ENCODE data around the gene HLX. TPM values are rescaled to one million over a fixed set of nuclear protein-coding genes. Genes with fewer than 3 reads are reported as not detected.

Gene HLX
- polyA plus RNA-seq, 1 donor from 2014 or later, result not detected

GRCh38 chr1:220852408-220852807, 26.8 kb upstream of the HLX start:
- no peak overlapping the region for H2AFZ ChIP-seq (ENCODE audit: low read depth, low read length)
- H3K4me2 ChIP-seq (ENCODE audit: low read length), result no peak overlapping the region
- no peaks in the 10 kb centered on the region for H3K79me2 ChIP-seq (replicated peaks; ENCODE audit: insufficient read depth, low read length)
- TF ChIP-seq, protein P1, sequence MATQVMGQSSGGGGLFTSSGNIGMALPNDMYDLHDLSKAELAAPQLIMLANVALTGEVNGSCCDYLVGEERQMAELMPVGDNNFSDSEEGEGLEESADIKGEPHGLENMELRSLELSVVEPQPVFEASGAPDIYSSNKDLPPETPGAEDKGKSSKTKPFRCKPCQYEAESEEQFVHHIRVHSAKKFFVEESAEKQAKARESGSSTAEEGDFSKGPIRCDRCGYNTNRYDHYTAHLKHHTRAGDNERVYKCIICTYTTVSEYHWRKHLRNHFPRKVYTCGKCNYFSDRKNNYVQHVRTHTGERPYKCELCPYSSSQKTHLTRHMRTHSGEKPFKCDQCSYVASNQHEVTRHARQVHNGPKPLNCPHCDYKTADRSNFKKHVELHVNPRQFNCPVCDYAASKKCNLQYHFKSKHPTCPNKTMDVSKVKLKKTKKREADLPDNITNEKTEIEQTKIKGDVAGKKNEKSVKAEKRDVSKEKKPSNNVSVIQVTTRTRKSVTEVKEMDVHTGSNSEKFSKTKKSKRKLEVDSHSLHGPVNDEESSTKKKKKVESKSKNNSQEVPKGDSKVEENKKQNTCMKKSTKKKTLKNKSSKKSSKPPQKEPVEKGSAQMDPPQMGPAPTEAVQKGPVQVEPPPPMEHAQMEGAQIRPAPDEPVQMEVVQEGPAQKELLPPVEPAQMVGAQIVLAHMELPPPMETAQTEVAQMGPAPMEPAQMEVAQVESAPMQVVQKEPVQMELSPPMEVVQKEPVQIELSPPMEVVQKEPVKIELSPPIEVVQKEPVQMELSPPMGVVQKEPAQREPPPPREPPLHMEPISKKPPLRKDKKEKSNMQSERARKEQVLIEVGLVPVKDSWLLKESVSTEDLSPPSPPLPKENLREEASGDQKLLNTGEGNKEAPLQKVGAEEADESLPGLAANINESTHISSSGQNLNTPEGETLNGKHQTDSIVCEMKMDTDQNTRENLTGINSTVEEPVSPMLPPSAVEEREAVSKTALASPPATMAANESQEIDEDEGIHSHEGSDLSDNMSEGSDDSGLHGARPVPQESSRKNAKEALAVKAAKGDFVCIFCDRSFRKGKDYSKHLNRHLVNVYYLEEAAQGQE (IDR thresholded peaks at IDR 0.05; ENCODE audit: borderline replicate concordance), result no peak
- TF ChIP-seq SMC3 (conservative IDR thresholded peaks at IDR 0.05; ENCODE audit: poor library complexity) (no peak), POLR2AphosphoS5 (IDR thresholded peaks at IDR 0.05) (no peak), TAF1 (IDR thresholded peaks at IDR 0.05; ENCODE audit: low read depth) (no peak), EZH2 (IDR thresholded peaks at IDR 0.05; ENCODE audit: borderline replicate concordance, insufficient read depth, low read length, poor library complexity, severe bottlenecking) (no peak), RAD21 (conservative IDR thresholded peaks at IDR 0.05) (no peak), MXI1 (conservative IDR thresholded peaks at IDR 0.05; ENCODE audit: poor library complexity, severe bottlenecking) (no peak), EP300 (conservative IDR thresholded peaks at IDR 0.05; ENCODE audit: poor library complexity, severe bottlenecking) (no peak)
- TF ChIP-seq, protein P2, sequence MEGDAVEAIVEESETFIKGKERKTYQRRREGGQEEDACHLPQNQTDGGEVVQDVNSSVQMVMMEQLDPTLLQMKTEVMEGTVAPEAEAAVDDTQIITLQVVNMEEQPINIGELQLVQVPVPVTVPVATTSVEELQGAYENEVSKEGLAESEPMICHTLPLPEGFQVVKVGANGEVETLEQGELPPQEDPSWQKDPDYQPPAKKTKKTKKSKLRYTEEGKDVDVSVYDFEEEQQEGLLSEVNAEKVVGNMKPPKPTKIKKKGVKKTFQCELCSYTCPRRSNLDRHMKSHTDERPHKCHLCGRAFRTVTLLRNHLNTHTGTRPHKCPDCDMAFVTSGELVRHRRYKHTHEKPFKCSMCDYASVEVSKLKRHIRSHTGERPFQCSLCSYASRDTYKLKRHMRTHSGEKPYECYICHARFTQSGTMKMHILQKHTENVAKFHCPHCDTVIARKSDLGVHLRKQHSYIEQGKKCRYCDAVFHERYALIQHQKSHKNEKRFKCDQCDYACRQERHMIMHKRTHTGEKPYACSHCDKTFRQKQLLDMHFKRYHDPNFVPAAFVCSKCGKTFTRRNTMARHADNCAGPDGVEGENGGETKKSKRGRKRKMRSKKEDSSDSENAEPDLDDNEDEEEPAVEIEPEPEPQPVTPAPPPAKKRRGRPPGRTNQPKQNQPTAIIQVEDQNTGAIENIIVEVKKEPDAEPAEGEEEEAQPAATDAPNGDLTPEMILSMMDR (IDR thresholded peaks at IDR 0.05; ENCODE audit: poor library complexity, severe bottlenecking), result no peak
- H3K27ac ChIP-seq (ENCODE audit: low read length), result no peak overlapping the region
- H4K20me1 ChIP-seq (ENCODE audit: insufficient read depth), result no peaks in the 10 kb centered on the region
- H3F3A ChIP-seq (ENCODE audit: insufficient read depth, low read length, poor library complexity, severe bottlenecking), result no peaks in the 10 kb centered on the region
- no peaks in the 10 kb centered on the region for H3K9me2 ChIP-seq (ENCODE audit: insufficient read depth, low read length)
- H3K9ac ChIP-seq (ENCODE audit: low read length), result no peak overlapping the region
- H3K36me3 ChIP-seq (ENCODE audit: insufficient read depth, low read length), result no peaks in the 10 kb centered on the region
- no peaks in the 10 kb centered on the region for H3K27me3 ChIP-seq (ENCODE audit: insufficient read depth, low read depth, low read length)
- H3K9me3 ChIP-seq (ENCODE audit: low read length), result no peaks in the 10 kb centered on the region
- H3K4me3 ChIP-seq (ENCODE audit: low read length), result no peak overlapping the region

GRCh38 chr1:220872296-220872695, 6.9 kb upstream of the HLX start:
- no peak overlapping the region for H3K9ac ChIP-seq (ENCODE audit: low read length)
- H3K9me3 ChIP-seq (ENCODE audit: low read length), result no peaks in the 10 kb centered on the region
- no peak overlapping the region for H3K27ac ChIP-seq (ENCODE audit: low read length)
- TF ChIP-seq, protein P2 (IDR thresholded peaks at IDR 0.05; ENCODE audit: poor library complexity, severe bottlenecking), result no peak
- TF ChIP-seq, protein P1 (IDR thresholded peaks at IDR 0.05; ENCODE audit: borderline replicate concordance), result no peak
- H3K79me2 ChIP-seq (replicated peaks; ENCODE audit: insufficient read depth, low read length), result no peaks in the 10 kb centered on the region
- no peaks in the 10 kb centered on the region for H3F3A ChIP-seq (ENCODE audit: insufficient read depth, low read length, poor library complexity, severe bottlenecking)
- no peaks in the 10 kb centered on the region for H3K36me3 ChIP-seq (ENCODE audit: insufficient read depth, low read length)
- H4K20me1 ChIP-seq (ENCODE audit: insufficient read depth), result no peaks in the 10 kb centered on the region
- no peak overlapping the region for H2AFZ ChIP-seq (ENCODE audit: low read depth, low read length)
- H3K9me2 ChIP-seq (ENCODE audit: insufficient read depth, low read length), result no peaks in the 10 kb centered on the region
- H3K27me3 ChIP-seq (ENCODE audit: insufficient read depth, low read depth, low read length), result peaks cover 31% of the 10 kb centered on the region
- H3K4me2 ChIP-seq (ENCODE audit: low read length), result no peak overlapping the region
- no peak overlapping the region for H3K4me3 ChIP-seq (ENCODE audit: low read length)

Measured in neural cell (in vitro differentiated cells).